Measurements from ENCODE around the gene KIF4B.

The KIF4B gene

DNA sequence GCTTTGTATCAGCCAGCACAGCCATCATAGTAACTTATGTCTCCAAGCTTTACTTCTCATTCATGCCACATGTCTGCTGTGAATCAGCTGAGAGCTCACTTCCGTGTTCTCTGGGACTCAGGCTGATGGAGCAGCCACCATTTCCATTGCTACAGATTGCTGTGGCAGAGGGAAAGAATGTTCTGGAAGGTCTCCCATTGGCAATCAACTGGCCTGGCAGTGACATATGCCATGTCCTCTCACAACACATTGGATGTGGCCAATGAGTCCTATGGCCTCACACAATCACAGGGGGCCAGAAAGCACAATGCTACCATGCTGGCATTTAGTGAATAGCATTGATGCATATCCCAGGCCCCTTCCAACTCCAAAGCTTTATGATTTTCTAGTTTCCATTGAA is 44.1 kb downstream of the KIF4B start:
- no peak for DNase-seq (ENCODE audit: low read depth)

DNA sequence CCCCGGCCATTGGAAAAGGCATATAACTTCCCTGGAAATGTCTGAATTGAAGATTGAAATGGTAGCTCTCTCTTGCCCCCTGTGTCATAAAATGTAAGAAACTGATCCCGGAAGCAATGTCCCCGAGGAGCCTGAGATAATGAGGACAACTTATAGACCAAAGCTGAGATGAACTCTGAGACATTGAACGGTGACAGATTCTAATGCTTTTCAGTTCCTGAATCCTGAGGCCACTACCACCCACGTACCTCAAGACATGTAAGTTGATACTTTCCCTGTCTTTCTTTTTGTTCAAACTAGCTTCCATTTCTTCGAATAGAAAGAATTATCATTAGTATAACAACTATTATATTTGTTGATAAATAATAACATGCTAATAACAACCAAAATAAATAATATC is 51.0 kb downstream of the KIF4B start:
- no peak for DNase-seq (ENCODE audit: low read depth)

DNA sequence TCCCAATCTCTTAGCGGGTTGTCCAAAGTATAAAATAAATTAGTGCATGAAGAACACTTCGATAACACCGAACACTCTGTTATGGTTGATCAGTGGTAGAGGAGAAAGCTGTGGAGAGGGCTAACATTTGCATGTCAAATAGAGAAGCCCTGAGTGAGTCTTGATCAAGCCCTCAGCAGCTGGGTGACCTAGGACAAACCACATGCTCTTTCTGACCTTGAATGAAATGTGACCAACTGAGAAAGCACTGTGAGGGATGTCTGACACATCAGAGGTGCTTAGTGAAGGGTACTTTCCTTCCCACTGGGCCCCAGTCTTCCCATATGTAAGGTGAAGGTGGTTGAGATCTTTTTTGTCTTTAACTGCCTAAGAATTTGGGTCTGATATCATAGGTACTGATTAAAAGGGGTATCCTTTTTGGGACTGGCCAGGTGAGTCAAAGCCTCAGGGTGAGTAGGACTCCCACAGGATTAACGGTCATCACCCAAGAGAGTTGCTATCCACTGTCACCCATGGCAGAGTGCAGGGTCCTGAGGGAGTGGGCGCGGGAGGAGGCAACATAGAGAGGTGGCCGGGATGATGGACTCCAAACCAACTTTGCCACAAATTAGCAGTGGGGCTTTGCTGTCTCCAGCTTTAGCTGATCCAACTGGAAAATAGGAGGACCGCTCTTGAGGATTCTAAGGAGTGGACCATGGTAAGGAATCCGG is 53.5 kb downstream of the KIF4B start:
- no peak for DNase-seq (ENCODE audit: low read depth)

Data from CMK (cell line).